CD4-positive, alpha-beta T cell treated with Interleukin-6 at 100 ng/mL for 8 hours (primary cell): Measurements from ENCODE around the gene PAPLN.

Experiments
- DNase-seq: peaks from one replicate; pipeline ENCODE4 v3.0.0-alpha.2; 2020; ENCODE audit warnings: mixed read lengths, low spot score

The PAPLN gene

GRCh38 chr14:73246387-73247150 lies 9.3 kb downstream of the PAPLN start:
- DNase-seq, result no peak

GRCh38 chr14:73248108-73248868 lies 11.0 kb downstream of the PAPLN start:
- DNase-seq, result no peak

- DNase-seq, result no peak
These were observed 11.8 kb downstream of the PAPLN start for GRCh38 chr14:73249108-73249507.

- no peak for DNase-seq
These were observed 12.4 kb downstream of the PAPLN start for GRCh38 chr14:73249564-73250316.

GRCh38 chr14:73250317-73250713 lies 13.0 kb downstream of the PAPLN start:
- no peak for DNase-seq

- DNase-seq, result no peak
These were observed 13.6 kb downstream of the PAPLN start for GRCh38 chr14:73250781-73251500.

GRCh38 chr14:73251516-73252215 lies 14.4 kb downstream of the PAPLN start:
- DNase-seq, result no peak

GRCh38 chr14:73252491-73253322 lies 15.4 kb downstream of the PAPLN start:
- no peak for DNase-seq

GRCh38 chr14:73253323-73253610 lies 16.0 kb downstream of the PAPLN start:
- DNase-seq, result no peak

- DNase-seq, result no peak
These were observed 16.4 kb downstream of the PAPLN start for GRCh38 chr14:73253721-73254120.

GRCh38 chr14:73254247-73255004 lies 17.1 kb downstream of the PAPLN start:
- DNase-seq, result no peak

- DNase-seq, result no peak
These were observed 17.7 kb downstream of the PAPLN start for GRCh38 chr14:73255005-73255400.

- DNase-seq, result no peak
These were observed 18.5 kb downstream of the PAPLN start for GRCh38 chr14:73255693-73256225.

- DNase-seq, result no peak
These were observed 20.8 kb downstream of the PAPLN start for GRCh38 chr14:73258076-73258475.

- no peak for DNase-seq
These were observed 21.7 kb downstream of the PAPLN start for GRCh38 chr14:73258845-73259611.

- no peak for DNase-seq
These were observed 22.5 kb downstream of the PAPLN start for GRCh38 chr14:73259837-73260236.

- no peak for DNase-seq
These were observed 23.3 kb downstream of the PAPLN start for GRCh38 chr14:73260574-73260973.

- no peak for DNase-seq
These were observed 23.8 kb downstream of the PAPLN start for GRCh38 chr14:73261075-73261474.
